ENCODE measurements around the gene TRMT112.

Gene TRMT112

DNA sequence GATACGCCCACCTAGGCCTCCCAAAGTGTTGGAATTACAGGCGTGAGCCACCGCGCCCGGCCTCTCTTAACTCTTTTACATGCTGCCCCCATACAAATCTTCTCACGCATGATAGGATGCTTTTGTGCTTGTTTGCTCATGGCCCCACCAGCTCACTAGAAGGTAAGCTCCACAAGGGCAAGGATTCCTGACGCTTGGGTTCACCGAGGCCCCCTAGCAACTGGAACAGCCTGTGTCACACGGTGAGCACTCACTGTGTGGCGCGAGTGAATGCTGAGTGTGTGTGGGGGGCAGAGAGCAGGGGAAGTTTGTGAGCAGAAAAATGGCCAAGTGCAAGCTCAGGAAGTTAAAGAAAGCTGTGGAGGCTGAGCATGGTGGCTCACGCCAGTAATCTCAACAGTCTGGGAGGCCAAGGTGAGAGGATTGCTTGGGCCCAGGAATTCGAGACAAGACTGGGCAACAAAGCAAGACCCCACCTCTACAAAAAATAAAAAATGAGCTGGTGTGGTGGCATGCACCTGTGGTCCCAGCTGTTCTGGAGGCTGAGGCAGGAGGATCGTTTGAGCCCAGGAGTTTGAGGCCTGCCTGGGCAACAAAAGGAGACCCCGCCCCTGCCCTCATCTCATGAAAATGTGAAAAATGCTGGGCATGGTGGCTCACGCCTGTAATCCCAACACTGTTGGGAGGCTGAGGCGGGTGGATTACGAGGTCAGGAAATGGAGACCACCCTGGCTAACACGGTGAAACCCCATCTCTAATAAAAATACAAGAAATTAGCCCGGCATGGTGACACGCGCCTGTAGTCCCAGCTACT lies 35.2 kb downstream of the TRMT112 start:
- no peak for DNase-seq (ENCODE audit: low read depth)
- TF ChIP-seq, protein P1, sequence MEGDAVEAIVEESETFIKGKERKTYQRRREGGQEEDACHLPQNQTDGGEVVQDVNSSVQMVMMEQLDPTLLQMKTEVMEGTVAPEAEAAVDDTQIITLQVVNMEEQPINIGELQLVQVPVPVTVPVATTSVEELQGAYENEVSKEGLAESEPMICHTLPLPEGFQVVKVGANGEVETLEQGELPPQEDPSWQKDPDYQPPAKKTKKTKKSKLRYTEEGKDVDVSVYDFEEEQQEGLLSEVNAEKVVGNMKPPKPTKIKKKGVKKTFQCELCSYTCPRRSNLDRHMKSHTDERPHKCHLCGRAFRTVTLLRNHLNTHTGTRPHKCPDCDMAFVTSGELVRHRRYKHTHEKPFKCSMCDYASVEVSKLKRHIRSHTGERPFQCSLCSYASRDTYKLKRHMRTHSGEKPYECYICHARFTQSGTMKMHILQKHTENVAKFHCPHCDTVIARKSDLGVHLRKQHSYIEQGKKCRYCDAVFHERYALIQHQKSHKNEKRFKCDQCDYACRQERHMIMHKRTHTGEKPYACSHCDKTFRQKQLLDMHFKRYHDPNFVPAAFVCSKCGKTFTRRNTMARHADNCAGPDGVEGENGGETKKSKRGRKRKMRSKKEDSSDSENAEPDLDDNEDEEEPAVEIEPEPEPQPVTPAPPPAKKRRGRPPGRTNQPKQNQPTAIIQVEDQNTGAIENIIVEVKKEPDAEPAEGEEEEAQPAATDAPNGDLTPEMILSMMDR (conservative IDR thresholded peaks at IDR 0.05; ENCODE audit: low read length), result no peak
- H3K4me3 ChIP-seq (ENCODE audit: low read length), result no peak overlapping the region

DNA sequence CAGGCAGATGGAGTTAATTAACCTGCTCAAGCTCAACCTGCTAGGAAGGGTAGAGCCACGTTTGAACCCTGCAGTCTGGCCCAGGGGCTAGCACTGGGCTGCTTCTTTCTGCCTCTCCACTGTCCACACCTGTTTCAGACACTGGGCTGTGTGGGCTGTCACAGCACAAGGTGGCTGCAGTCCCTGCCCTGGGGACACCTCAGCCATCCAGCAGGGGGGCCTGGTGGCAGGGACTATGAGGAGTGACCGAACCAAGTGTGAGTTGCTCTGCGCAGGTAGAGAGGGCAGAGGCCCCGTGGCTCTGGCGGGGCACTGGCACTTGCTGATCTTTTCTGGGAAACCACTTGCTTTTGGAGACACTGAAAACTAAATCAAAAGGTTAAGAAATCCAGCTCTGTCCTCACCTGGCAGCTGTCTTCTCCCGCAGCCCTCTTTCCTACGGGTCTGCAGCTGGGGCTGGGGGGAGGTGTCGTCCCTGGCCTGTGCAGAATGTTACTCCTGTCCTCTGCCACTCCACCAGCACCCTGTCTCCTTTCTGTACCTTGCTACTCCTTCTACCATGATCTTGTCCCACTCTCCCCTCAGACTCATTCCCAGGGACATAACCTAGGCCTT lies 38.7 kb downstream of the TRMT112 start:
- DNase-seq (ENCODE audit: low read depth), result no peak

DNA sequence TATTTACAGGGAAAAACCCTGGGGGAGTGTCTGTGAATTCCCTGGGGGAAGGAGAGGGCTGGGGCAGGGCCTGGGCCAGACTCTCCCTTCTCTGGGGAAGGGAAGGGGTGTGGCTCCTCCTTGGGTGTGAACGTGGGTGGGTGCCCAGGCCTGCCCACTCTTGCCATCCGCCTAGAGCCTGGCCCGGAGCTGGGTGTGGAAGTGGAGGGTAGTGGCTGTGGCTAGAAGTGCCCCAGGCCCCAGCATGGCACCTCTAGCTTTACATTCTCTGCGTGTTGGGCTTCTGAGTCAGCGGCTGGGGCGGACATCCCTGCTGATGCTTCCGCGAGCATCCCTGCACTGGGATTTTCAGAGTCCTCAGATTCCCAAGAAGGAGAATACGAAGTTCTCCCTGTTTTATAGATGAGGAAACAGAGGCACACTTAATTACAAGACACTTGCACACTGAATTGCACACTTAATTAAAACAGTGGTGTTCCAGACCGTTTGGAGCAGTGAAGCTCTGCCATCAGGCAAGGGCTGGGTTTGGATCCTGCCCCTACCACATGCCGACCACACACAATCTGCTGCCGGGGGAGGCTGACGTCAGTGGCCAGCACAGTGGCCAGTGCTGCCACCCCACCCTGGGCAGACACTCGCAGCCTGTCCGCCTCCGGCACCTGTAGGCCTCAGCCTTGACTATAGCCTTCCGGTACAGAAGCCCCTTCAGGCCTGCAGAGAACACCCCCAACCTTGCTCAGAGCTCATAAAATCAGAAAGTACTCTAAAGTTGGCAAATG lies 40.5 kb downstream of the TRMT112 start:
- DNase-seq (ENCODE audit: low read depth), result peak; percentile 80
- TF ChIP-seq, protein P1 (conservative IDR thresholded peaks at IDR 0.05; ENCODE audit: low read length), result no peak
- H3K4me3 ChIP-seq (ENCODE audit: low read length), result no peak overlapping the region

More for the DNA sequence above, 38.7 kb downstream of the TRMT112 start:
- H3K4me3 ChIP-seq (ENCODE audit: low read length), result no peak overlapping the region
- TF ChIP-seq, protein P1 (conservative IDR thresholded peaks at IDR 0.05; ENCODE audit: low read length), result no peak

DNA sequence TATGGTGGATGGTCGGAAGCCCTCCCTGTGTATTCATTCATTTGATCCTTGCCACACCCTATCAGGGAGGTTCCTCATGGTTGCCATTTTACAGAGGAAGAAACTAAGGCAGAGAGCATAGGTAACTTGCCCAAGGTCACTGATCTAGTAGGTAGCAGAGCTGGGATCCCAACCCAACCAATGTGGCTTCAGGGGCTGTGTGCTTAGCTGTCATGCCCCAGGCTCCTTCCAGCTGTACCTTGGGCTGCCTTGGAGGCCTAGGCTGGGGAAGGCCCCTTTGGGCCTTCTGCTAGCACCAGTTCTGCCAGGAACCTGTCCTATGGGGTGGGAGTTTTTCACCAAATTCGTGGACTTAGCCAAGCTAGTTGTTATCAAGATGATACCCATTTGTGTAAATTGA lies 41.5 kb downstream of the TRMT112 start:
- H3K4me3 ChIP-seq (ENCODE audit: low read length), result no peak overlapping the region
- TF ChIP-seq, protein P1 (conservative IDR thresholded peaks at IDR 0.05; ENCODE audit: low read length), result no peak
- DNase-seq (ENCODE audit: low read depth), result no peak

DNA sequence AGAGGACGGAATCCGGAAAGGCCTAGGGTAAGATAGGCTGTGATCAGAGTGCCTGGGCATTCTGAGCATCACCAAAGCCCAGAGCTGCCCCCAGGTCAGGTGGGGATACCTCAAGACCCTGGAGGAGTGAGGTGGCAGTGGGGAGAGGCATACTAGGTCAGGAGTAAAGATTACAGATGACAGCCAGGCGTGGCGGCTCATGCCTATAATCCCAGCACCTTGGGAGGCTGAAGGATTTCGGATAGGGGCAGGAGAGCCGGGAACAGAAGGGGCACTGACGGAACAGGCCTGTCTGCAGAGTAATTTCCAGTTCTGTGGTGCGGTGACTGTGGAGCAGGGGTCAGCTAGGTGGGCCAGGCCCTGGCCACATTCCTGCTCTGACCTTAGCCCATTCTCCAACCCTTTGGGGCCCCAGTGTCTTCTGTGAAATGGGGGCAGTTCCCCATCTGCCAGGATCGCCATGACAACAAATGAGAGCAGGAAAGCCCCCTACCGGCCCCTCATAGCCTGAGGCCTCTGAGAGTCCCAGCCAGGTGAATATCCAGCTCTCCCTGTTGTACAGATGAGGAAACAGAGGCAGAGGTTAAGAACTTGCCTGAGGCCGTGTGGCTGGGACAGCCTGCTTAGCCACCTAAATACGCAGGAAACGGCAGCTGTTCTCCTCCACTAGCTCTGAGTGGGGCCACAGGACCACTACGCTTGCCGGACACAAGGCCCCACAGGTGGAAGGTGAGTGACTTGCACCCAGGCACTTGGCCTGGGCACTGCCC lies 42.1 kb downstream of the TRMT112 start:
- no peak for DNase-seq (ENCODE audit: low read depth)
- TF ChIP-seq, protein P1 (conservative IDR thresholded peaks at IDR 0.05; ENCODE audit: low read length), result no peak
- H3K4me3 ChIP-seq (ENCODE audit: low read length), result no peak overlapping the region

DNA sequence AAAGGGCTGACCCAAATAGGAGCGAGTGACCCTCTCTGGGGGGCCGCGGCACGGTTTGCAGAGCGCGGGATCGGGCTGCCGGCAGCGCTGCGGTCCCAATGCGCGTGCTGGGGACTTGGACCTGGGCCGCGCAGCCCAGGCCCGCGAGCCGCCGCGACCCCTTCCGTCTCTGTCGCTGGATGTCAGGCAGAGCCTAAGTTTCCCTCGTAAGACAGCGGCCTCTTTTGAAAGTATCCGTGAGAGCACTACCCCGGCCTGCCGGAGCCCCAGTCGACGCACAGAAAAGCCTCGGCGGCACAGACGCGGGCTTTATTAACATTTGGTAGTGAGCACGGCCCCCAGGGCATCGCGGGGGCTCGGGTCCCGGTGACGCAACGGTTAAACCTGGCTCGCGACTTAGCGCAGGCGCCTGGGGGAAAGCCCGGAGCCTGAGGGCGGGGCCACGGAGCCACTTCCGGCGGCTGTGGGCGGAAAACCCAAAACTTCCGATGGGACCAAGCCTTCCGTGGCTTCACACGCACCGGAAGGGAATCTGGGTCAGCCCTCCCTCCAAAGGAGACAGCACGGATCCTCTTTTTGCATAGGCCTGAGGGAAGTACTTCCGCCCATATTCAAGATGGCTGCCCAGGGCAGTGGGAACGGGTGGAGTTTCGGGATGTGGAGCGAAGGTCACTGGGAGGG lies 47.7 kb downstream of the TRMT112 start:
- TF ChIP-seq, protein P1 (conservative IDR thresholded peaks at IDR 0.05; ENCODE audit: low read length), result no peak
- peak overlapping the region; percentile 80 for H3K4me3 ChIP-seq (ENCODE audit: low read length)
- peak; percentile 100 for DNase-seq (ENCODE audit: low read depth)
